OCI-LY3 (cell line): ENCODE results near the gene FHOD1.

Experiments used
- EZH2phosphoT487 ChIP-seq: fragments of 200-600 bp; shearing (Covaris generic); IDR thresholded peaks from 2 replicates; pipeline ENCODE4 v1.6.1; 2018; ENCODE audit warnings: antibody characterized with exemption, mixed run types, low read depth
- TF ChIP-seq, protein P1 (sequence below): fragments of 200-600, 300-600 bp; sonication (generic); IDR thresholded peaks from 2 replicates; pipeline ENCODE4 v1.5.1; 2014; ENCODE audit warnings: antibody characterized with exemption, low read length, low read depth

DNA sequence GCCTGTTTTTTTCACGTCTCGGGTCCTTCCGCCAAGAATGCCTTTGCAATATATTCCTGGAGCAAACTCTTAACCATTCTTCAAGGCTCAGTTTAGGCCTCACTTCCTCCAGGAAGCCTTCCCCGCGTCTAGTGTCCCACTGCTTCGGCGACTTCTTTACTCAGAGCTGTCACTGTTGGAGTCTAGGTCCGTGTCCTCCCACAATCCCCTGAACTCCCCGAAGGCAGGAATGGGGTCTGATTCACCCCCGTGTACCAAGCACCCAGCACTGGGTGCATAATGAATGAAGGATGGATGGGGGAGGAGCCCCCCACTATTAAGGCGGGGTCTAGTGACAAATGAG is 64.0 kb downstream of the FHOD1 start:
- TF ChIP-seq, protein P1, sequence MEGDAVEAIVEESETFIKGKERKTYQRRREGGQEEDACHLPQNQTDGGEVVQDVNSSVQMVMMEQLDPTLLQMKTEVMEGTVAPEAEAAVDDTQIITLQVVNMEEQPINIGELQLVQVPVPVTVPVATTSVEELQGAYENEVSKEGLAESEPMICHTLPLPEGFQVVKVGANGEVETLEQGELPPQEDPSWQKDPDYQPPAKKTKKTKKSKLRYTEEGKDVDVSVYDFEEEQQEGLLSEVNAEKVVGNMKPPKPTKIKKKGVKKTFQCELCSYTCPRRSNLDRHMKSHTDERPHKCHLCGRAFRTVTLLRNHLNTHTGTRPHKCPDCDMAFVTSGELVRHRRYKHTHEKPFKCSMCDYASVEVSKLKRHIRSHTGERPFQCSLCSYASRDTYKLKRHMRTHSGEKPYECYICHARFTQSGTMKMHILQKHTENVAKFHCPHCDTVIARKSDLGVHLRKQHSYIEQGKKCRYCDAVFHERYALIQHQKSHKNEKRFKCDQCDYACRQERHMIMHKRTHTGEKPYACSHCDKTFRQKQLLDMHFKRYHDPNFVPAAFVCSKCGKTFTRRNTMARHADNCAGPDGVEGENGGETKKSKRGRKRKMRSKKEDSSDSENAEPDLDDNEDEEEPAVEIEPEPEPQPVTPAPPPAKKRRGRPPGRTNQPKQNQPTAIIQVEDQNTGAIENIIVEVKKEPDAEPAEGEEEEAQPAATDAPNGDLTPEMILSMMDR = no peak
- TF ChIP-seq EZH2phosphoT487 = no peak
